Parathyroid adenoma (tissue), 2 donors: ENCODE results near the gene UTP11.

Experiments
- H2AFZ ChIP-seq: fragments of 300-600 bp; sonication (generic); one replicate; pipeline ENCODE4 v1.7.0; 2017; ENCODE audit warnings: antibody characterized with exemption, mild to moderate bottlenecking
- H3K27ac ChIP-seq: fragments of 300-600 bp; sonication (generic); one replicate; pipeline ENCODE4 v1.7.0; 2017
- H3K27me3 ChIP-seq: fragments of 300-600 bp; sonication (generic); one replicate; pipeline ENCODE4 v1.7.0; 2017; ENCODE audit warnings: low read length; ENCODE audit not compliant: control insufficient read depth, insufficient read depth
- H3K36me3 ChIP-seq: fragments of 300-600 bp; sonication (generic); one replicate; pipeline ENCODE4 v1.7.0; 2017; ENCODE audit warnings: low read length; ENCODE audit not compliant: control insufficient read depth, insufficient read depth
- H3K4me1 ChIP-seq: fragments of 300-600 bp; sonication (generic); one replicate; pipeline ENCODE4 v1.7.0; 2017; ENCODE audit warnings: control low read depth
- H3K4me2 ChIP-seq: fragments of 300-600 bp; sonication (generic); one replicate; pipeline ENCODE4 v1.7.0; 2017; ENCODE audit warnings: low read length
- H3K4me3 ChIP-seq: fragments of 300-600 bp; sonication (generic); one replicate; pipeline ENCODE4 v1.7.0; 2017; ENCODE audit warnings: low read depth, low read length
- H3K79me2 ChIP-seq: fragments of 300-600 bp; sonication (generic); one replicate; pipeline ENCODE4 v1.7.0; 2017; ENCODE audit warnings: control low read depth
- H3K9ac ChIP-seq: fragments of 300-600 bp; sonication (generic); one replicate; pipeline ENCODE4 v1.7.0; 2017; ENCODE audit warnings: mild to moderate bottlenecking
- H3K9me3 ChIP-seq: fragments of 300-600 bp; sonication (generic); one replicate; pipeline ENCODE4 v1.7.0; 2017; ENCODE audit warnings: low read length; ENCODE audit not compliant: control insufficient read depth
- CTCF ChIP-seq: fragments of 300-600 bp; sonication (generic); IDR thresholded peaks from one replicate; pipeline ENCODE4 v1.7.0; 2017; ENCODE audit warnings: antibody characterized with exemption, mild to moderate bottlenecking
- donor health status: primary hyperparathyroidism.

Gene UTP11

DNA sequence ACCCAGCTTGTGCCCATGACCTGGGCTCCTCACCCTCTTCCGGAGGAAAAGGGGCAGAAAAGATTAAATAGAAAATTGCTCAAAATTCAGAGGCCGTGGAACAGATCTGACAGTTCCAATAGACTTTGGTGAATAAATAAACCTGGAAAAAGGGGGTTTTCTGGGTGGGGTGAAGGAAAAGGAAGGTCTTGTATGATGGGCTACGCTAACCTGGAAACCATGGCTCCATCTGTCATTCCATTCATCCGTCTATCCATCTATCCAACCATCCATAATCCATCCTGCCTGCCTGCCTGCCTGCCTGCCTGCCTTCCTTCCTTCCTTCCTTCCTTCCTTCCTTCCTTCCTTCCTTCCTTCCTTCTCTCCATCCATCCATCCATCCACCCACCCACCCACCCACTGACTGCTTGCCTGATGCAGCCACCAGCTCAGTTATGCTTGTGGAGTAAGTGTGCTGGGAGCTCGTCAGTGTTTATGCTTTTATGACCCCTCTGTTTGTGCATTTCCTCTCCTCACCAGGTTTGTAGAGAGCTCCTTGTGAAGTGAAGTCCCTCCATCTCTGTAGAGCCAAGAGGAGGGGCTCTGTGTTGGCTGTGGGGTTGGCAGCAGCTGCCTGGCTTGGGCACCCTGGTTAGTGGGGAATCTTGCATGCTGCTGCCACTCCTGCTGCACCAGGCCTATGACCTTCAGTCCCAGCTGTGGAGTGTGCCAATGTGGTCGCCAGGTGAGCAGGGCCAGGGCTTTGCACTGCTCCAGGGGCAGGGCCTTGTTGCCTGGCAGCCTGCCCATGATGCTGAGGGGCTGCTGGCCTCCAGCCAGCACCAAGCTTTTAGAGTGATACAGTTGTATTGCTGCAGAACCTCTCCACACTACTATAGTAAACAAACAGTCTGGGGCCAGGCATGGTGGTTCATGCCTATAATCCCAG is 50.1 kb downstream of the UTP11 start:
- Histone ChIP-seq H3K4me2 (no peak overlapping the region), H2AFZ (no peak overlapping the region), H3K9ac (no peak overlapping the region), H3K27me3 (no peaks in the 10 kb centered on the region), H3K27ac (no peak overlapping the region), H3K9me3 (no peaks in the 10 kb centered on the region), H3K4me1 (no peaks in the 10 kb centered on the region), H3K79me2 (no peaks in the 10 kb centered on the region), H3K36me3 (no peaks in the 10 kb centered on the region), H3K4me3 (no peak overlapping the region)
- no peak for TF ChIP-seq CTCF

DNA sequence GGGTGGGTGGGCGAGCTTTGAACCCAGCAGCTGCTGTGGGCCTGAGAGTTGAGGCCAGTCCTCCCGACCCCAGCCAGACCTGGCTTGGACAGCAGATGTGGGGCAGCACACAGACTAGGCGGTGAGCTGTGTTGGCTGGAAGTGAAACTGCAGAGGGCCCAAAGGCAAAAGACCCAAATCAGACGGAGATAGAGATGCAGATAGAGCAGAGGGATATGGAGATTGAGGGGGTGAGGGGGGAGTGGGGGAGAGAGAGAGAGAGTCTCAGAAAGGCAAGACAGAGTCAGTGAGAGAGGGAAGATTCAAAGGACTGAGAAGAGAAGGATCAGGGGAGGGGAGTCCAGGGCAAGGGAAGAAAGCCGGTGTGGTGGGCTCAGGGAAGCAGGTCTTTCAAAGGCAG is 51.1 kb downstream of the UTP11 start:
- no peaks in the 10 kb centered on the region for H3K9me3 ChIP-seq
- no peak overlapping the region for H3K27ac ChIP-seq
- H3K4me1 ChIP-seq, result no peaks in the 10 kb centered on the region
- no peaks in the 10 kb centered on the region for H3K79me2 ChIP-seq
- H3K27me3 ChIP-seq, result no peaks in the 10 kb centered on the region
- H3K4me3 ChIP-seq, result no peak overlapping the region
- no peaks in the 10 kb centered on the region for H3K36me3 ChIP-seq
- H2AFZ ChIP-seq, result no peak overlapping the region
- no peak overlapping the region for H3K9ac ChIP-seq
- no peak overlapping the region for H3K4me2 ChIP-seq
- TF ChIP-seq CTCF, result no peak

GRCh38 chr1:38064197-38064903 is 51.8 kb downstream of the UTP11 start:
- no peaks in the 10 kb centered on the region for H3K36me3 ChIP-seq
- no peak for TF ChIP-seq CTCF
- H3K27me3 ChIP-seq, result no peaks in the 10 kb centered on the region
- H2AFZ ChIP-seq, result no peak overlapping the region
- no peak overlapping the region for H3K27ac ChIP-seq
- H3K4me3 ChIP-seq, result no peak overlapping the region
- no peaks in the 10 kb centered on the region for H3K9me3 ChIP-seq
- no peaks in the 10 kb centered on the region for H3K79me2 ChIP-seq
- H3K4me2 ChIP-seq, result no peak overlapping the region
- H3K4me1 ChIP-seq, result no peaks in the 10 kb centered on the region
- no peak overlapping the region for H3K9ac ChIP-seq

DNA sequence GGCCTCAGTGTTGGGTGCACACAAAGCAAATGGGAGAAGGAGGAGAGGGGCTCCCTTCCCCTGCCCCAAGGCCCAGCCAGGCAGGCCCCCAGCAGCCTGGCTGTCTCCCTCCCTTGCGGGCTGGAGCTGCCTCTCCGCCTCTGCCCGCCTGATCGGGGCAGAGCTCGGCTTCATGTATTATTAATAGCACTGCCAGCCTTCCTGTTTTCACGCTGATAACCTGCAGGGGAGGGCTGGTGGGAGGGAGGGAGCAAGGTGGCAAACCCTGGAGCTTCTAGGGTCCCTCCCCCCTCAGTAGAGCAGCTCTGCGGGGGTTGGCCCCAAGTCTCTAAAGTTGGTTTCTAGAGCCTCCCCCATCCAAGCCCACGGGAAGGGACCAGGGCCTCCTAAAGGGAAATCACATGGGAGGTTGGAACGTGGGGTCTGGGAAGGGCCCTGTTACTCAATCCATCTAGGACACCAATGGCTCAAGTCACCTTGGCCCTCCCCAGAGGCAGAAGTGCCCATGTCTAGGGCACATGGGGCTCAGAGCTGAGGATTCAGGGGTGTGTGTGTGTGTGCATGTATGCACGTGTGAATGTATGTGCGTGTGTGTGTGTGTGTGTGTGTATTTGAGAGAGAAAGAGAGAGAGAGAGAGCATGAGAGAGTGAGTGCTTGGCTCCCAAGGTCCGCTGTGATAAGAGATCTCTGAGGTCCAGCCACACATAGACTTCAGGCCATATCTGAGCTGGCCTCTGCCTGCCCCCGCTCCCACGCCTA is 55.9 kb downstream of the UTP11 start:
- H3K9me3 ChIP-seq, result no peaks in the 10 kb centered on the region
- H3K4me3 ChIP-seq, result no peak overlapping the region
- TF ChIP-seq CTCF, result no peak

More for the DNA sequence above, 55.9 kb downstream of the UTP11 start:
- H3K4me1 ChIP-seq, result no peaks in the 10 kb centered on the region
- no peaks in the 10 kb centered on the region for H3K79me2 ChIP-seq
- H3K4me2 ChIP-seq, result no peak overlapping the region
- H3K27me3 ChIP-seq, result no peaks in the 10 kb centered on the region
- H3K36me3 ChIP-seq, result no peaks in the 10 kb centered on the region
- no peak overlapping the region for H3K9ac ChIP-seq
- no peak overlapping the region for H3K27ac ChIP-seq
- H2AFZ ChIP-seq, result no peak overlapping the region
